GM19397 (cell line): ENCODE data around the gene CDK10.

Source experiments
- ATAC-seq: cut with Tn5 transposase; IDR thresholded peaks from one replicate; pipeline ENCODE4 v1.9.1; 2021; ENCODE audit warnings: mild to moderate bottlenecking, moderate library complexity; ENCODE audit not compliant: unreplicated experiment

CDK10 gene

GRCh38 chr16:89710709-89711564 is 24.4 kb downstream of the CDK10 start:
- no peak for ATAC-seq

GRCh38 chr16:89711601-89712273 is 25.2 kb downstream of the CDK10 start:
- no peak for ATAC-seq

GRCh38 chr16:89712274-89712781 is 25.8 kb downstream of the CDK10 start:
- no peak for ATAC-seq

DNA sequence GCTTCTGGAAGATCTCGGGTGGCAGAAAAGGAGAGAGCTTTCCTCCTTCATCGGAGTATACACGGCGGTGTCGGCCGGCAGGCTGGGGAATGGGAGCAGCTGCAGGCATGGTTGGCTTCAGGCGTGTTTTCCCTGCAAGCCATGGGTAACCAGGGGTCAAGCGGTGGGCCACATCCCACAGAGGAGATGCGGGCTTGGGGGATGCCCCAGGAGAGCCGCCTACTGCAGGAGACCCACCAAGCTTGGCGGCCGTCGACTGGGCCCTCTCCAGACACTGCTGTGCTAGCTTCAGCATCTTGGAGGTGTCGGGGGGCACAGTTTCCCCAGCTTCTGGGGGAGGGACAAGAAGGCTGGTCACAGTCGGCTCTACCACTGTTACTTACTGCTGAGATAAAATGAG is 30.0 kb downstream of the CDK10 start:
- ATAC-seq, result no peak

DNA sequence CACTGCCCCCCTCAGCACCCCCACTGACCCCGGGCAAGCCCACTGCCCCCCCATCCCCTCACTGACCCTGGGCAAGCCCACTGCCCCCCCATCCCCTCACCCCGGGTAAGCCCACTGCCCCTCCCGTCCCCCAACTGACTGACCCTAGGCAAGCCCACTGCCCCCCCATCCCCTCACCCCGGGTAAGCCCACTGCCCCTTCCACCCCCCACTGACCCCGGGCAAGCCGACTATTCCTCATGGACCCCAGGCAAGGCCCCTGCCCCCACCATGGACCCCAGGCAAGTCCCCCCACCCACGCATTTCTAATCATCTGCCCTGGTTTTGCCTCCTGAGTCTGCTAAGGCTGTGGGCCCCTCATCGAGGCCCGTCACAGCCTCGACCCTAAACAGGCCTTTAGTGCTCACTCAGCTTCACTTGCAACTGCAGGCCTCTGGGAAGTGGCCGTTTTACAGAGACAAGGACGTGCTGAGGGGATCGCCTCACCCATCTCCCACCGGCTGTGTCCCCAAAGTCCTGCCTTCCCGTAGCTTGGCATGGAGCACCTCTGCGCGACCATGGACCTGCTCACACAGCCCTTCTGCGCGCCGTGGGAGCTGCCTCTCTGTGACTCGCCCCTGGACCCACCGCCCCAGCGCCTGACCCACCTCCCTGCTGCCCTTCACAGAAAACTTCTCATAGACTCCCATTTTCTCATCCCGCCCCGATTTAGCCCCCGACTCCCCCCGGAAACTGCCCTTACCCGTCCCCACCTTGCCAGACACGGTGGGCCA is 30.6 kb downstream of the CDK10 start:
- ATAC-seq, result no peak

DNA sequence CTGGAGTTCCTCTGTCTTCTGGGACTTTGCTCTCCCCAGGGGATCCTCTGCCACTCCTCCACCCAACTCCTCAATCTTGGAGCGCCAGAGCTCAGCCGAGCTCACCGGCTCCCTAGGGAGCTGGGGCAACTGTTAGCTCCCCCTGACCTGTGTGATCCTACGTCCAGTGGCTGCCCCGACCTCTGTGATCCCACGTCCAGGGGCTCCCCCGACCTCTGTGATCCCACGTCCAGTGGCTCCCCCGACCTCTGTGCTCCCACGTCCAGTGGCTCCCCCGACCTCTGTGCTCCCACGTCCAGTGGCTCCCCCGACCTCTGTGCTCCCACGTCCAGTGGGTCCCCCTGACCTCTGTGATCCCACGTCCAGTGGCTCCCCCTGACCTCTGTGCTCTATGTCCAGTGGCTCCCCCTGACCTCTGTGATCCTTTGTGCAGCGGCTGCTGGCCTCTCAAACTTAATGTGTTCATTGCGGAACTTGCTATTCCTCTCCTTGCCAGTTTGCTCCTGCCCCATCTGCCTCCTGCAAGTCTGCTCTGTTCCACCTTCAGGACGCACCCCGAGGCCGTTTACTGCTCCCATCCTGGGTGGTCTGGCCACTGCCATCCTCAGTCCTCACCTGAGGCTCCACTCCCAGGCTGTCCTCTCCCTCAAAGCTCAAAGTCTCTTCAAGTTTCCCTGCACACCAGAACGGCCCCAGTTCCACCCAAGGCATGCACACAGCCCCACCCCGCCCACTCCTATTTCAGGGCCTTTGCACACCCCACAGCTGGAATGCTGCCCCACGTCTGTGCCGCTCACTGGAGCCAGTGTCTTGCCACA is 31.4 kb downstream of the CDK10 start:
- no peak for ATAC-seq

DNA sequence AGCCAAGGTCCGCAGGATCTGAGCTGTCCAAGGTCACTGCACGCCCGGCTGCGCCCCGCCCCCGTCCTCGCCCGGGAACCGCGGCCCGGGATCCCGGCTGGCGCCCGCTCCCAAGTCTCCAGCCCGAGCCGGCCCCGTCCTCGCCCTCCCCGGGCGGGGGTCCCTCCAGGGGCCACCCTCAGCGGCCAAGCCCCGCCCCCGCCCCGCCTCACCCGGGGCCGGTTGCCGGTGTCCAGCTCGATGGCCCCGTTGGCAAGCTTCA is 34.0 kb downstream of the CDK10 start:
- peak; percentile 21 for ATAC-seq

GRCh38 chr16:89720813-89721545 is 34.5 kb downstream of the CDK10 start, which contains the start of the genes VPS9D1 and ZNF276:
TSS of gene VPS9D1 (minus strand) at chr16:89720898. CDS start at chr16:89720861, 37 bp downstream.
TSS of gene ZNF276 (plus strand) at chr16:89721537. CDS start at chr16:89721641, 104 bp downstream.
- peak; percentile 55 for ATAC-seq

DNA sequence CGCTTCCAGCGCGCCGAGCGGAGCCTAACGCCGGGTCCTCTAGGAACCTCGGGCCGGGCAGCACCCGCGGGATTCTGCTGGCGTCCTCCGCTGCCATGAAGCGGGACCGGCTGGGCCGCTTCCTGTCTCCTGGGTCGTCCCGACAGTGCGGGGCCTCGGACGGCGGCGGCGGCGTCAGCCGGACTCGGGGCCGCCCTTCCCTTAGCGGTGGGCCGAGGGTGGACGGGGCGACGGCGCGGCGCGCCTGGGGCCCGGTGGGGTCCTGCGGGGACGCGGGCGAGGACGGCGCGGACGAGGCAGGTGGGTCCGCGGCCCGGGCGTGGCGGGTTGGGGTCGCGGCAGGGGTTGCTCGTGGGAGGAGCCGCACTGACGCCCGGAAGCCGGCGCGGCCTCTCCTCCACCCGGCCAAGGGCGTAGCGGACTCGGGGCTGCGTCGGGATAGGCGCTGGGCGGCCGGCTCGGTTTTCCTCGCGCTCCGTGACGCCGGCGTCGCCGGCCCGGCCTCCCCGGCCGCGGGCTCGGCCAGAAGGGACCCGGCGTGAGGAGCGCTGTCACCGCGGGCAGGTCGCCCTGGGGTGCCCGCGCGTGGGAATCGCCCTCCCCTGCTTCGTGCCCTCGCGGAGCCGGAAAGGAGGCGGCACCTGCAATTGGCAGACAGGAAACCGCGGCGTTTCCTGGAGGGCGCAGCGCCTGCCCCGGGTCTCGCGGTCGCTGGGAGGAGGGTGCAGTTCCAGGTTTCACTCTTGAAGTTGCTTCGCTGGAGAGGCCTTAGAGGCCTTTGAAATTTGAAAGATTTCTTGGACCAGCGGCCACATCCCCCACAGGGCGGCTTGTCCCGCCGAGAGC is 35.3 kb downstream of the CDK10 start:
- peak; percentile 28 for ATAC-seq

GRCh38 chr16:89722392-89723278 is 36.1 kb downstream of the CDK10 start:
- ATAC-seq, result peak; percentile 16

- no peak for ATAC-seq
These were observed 37.1 kb downstream of the CDK10 start for GRCh38 chr16:89723279-89724250.

GRCh38 chr16:89727406-89728120 is 41.1 kb downstream of the CDK10 start:
- ATAC-seq, result no peak

- ATAC-seq, result no peak
These were observed 42.8 kb downstream of the CDK10 start for GRCh38 chr16:89729293-89729692.

- ATAC-seq, result no peak
These were observed 43.5 kb downstream of the CDK10 start for GRCh38 chr16:89729863-89730593.

GRCh38 chr16:89730610-89731234 is 44.2 kb downstream of the CDK10 start:
- ATAC-seq, result no peak
